Fibroblast of skin of abdomen (primary cell): ENCODE data around the gene IFNA2.
"Not testable (repeated sequence)": the region's sequence is repeated elsewhere in the genome, so short reads cannot be mapped to it uniquely, and the experiment has no call there.

Experiments used
- DNase-seq: peaks from one replicate; pipeline ENCODE4 v3.0.0-alpha.2; 2013

Gene IFNA2

DNA sequence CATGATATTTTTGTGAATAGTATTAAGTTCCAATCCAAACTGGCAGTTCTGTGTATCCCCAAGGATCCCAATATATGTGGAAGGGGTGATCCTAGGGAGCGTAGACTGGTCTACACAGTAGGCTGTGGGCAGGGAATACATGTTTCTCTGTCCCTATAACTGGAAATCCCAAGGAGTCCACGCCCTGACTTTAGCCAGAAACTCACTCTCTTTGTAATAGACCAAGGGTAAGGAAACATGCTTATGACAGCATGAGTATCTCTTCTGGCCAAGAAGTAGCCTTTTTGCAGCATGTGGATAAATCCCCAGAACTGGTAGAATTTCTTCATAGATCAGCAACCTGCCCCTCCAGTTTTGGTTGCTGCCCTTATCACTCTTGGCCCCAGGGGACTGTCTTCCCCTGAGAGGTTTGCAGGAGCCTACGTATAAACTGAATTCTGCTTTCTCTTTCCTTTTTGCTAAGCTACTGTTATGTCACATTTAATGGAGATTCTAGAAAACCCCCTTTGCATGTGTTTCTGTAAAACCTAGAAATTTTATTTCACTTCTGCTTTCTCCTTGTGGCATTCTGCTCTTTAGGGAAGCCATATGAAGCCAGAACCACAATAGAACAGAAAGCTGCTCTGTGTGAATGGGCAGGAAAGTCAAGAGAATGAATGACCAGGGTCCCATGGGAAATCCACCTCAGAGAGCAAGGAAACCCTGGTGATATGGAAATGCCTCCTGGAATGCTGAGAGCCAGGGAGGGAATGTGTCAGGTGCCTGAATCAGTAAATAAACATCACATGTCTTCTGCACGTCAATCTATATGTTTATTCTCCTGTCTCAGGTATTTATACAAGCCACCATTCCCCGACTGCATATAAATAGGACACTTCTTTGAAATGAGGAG is 3.5 kb downstream of the IFNA2 start:
- DNase-seq, result no peak

DNA sequence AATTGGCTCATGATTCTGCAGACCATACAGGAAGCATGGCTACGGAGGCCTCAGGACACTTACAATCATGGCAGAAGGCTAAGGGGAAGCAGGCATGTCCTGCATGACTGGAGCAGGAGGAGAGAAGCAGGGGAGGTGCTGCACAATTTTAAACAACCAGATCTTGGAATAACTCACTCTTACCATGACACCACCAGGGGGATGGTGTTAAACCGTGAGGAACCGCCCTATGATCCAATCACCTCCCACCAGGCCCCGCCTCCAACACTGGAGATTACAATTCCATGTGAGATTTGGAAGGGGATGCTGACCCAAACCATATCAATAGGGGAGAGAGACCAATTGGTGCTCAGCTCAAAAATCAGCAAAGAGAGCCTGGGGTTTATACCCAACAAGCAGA is 13.7 kb downstream of the IFNA2 start:
- DNase-seq, result not testable (repeated sequence)

DNA sequence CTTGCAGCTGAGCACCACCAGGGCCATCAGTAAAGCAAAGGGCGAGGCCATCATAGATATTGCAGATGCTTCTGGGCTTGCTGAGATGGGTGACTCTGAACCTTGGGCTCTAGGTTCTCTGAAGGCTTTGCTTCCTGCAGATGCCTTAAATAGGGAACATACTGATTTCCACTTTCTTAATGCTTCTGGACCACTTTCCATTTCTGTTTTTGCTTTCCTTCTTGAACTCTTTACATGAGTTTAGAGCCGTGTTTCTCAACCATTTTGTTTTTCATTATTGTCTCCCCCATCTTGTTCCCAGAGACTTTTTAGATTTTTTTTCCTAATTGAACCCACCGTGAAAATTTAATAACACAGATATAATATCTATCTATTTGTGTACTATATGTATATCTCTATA is 17.2 kb downstream of the IFNA2 start, which contains the start of gene IFNA13:
Gene IFNA13, minus strand, starts transcription at position 101 of the 400 bp plus-strand sequence. Its CDS starts 47 bp downstream, at position 54.
- no peak for DNase-seq

DNA sequence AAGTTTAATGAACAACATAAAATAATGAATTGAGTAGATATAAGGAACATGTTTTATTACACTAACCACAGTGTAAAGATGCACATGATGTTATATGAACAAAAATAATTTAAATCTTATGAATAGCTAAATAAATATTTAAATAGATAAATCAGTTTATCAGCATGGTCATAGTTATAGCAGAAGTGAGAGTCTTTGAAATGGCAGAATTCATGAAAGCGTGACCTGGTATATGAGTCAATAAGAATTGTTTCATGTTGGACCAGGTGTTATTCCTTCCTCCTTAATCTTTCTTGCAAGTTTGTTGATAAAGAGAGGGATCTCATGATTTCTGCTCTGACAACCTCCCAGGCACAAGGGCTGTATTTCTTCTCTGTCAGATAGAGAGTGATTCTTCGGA is 18.0 kb downstream of the IFNA2 start:
- not testable (repeated sequence) for DNase-seq

DNA sequence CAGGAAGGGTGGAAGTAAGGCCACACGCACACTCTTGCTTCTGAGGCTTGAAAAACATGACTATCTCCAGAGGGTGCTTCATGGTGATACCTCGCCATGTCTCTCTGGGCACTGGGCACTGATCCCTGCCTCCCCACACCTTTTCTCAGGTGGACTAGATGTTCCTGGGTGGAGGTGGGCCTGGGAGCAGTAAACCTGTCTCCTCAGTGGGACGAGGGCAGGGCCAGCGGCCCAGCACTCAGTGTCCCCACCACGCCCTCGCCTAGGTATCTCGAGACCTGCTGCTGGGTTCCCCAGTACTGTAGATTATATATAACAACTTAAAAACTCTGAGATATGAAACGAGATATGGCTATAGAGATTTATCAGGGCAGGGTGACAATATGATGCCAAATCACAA is 22.9 kb downstream of the IFNA2 start:
- no peak for DNase-seq

- peak; percentile 29 for DNase-seq
Measured at GRCh38 chr9:21357479-21358460, 27.4 kb downstream of the IFNA2 start.

DNA sequence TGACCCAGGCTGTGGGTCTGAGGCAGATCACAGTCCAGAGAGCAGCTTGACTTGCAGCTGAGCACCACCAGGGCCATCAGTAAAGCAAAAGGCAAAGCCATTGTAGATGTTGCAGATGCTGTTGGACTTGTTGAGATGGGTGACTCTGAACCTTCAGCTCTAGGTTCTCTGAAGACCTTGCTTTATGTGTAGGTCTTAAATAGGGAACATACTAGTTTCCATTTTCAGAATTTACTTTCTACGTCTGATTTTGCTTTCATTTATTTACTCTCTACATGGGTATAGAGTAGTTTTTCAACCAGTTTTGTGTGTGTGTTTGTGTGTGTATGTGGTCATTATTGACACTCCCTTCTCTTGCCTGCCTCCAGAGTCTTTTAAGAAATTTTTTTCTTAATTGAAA is 34.4 kb downstream of the IFNA2 start, which contains the start of gene IFNA6:
Gene IFNA6, minus strand, starts transcription at position 101 of the 400 bp plus-strand sequence. Its CDS starts 0 bp downstream, at position 101.
- no peak for DNase-seq

- no peak for DNase-seq
Measured at GRCh38 chr9:21348430-21348970, 36.7 kb downstream of the IFNA2 start.

DNA sequence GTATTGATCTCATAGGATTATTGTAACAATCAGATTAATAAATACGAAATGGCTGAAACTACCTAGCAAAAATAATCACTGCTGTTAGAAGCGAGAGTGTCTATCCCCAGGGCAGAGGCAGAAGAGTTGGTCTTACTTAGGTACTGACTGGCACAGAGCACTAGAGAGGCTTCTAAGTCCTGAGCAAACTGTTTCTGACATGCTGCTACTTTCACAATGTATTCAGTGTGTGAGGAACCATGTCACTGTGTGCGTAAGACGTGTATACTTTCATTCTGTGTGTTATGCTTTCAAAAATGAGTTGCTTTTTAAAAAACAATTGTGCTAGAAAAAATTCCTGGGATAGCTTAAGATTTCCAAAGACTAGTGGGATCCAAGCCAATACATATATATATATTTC is 44.5 kb downstream of the IFNA2 start:
- no peak for DNase-seq

DNA sequence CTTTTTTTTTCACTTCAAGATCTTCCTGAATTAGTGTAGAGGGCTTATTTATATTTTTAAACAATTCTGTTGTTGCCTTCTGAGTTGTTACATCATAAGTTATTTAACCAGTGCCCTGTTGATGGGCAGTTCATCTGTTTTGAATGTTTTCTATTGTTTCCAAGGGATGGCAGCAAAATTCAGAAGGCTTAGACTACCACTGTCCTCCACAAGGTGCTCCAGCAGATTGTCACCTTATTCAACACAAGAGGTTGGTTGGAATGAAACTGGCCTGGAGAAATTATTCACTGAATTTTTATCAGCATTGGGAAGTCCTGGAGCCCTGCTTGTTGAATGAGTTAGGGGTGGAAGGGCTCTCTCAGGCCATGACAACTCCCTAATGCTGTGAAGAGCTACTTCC is 48.7 kb downstream of the IFNA2 start:
- DNase-seq, result no peak

- DNase-seq, result peak; percentile 94
Measured at GRCh38 chr9:21334701-21335632, 50.2 kb downstream of the IFNA2 start, which contains the start of gene KLHL9. TSS of gene KLHL9 (minus strand) at chr9:21335404. CDS start at chr9:21334859, 545 bp downstream.
